CD4-positive, alpha-beta T cell treated with Interleukin-6 at 100 ng/mL for 8 hours (primary cell): ENCODE data around the gene TM4SF4.

Source experiments
- DNase-seq: peaks from one replicate; pipeline ENCODE4 v3.0.0-alpha.2; 2020; ENCODE audit warnings: mixed read lengths, low spot score

TM4SF4 gene

GRCh38 chr3:149548669-149549065 lies 74.2 kb downstream of the TM4SF4 start:
- no peak for DNase-seq

- DNase-seq, result no peak
Measured at GRCh38 chr3:149551500-149551899, 77.0 kb downstream of the TM4SF4 start.

GRCh38 chr3:149552700-149553099 lies 78.2 kb downstream of the TM4SF4 start:
- DNase-seq, result no peak
